K562 (cell line): Measurements from ENCODE around the gene IDH1. TPM values are rescaled to one million over a fixed set of nuclear protein-coding genes. Genes with fewer than 3 reads are reported as not detected.

ENCODE experiments used
- ATF7 ChIP-seq: fragments of 450-650 bp; IDR thresholded peaks from 2 replicates; pipeline ENCODE4 v1.7.1; 2014; ENCODE audit warnings: mild to moderate bottlenecking, moderate library complexity
- C11orf30 ChIP-seq: fragments of 450-650 bp; IDR thresholded peaks from 2 replicates; pipeline ENCODE4 v1.6.1; 2016; ENCODE audit warnings: low read depth, mild to moderate bottlenecking
- FOXM1 ChIP-seq, 2 experiments: fragments of 450-650 bp in 1 of 2; sonication (generic) in 1 of 2; formaldehyde crosslinking in 1 of 2; IDR thresholded peaks; 2 replicates each; pipeline versions ENCODE4 v1.6.1 to v1.9.0; 2017 to 2022; ENCODE audit warnings: low read depth in 2 of 2, mild to moderate bottlenecking in 2 of 2, missing genetic modification reagents in 1 of 2, moderate library complexity in 1 of 2
- HMGN3 ChIP-seq: IDR thresholded peaks from 2 replicates; pipeline ENCODE4 v1.6.1; 2011; ENCODE audit warnings: borderline replicate concordance, low read depth, mild to moderate bottlenecking, mixed read lengths, low read length; ENCODE audit not compliant: insufficient read length; ENCODE audit errors: extremely low read depth
- MAZ ChIP-seq, 2 experiments: fragments of 450-650 bp in 1 of 2; sonication (generic) in 1 of 2; formaldehyde crosslinking; IDR thresholded peaks in 1 of 2; conservative IDR thresholded peaks in 1 of 2; 2 replicates each; pipeline versions ENCODE4 v1.4.0 to v1.5.0; 2020; ENCODE audit warnings: mild to moderate bottlenecking in 1 of 2, missing genetic modification reagents in 1 of 2
- NR1H2 ChIP-seq: sonication (generic); formaldehyde crosslinking; IDR thresholded peaks from 2 replicates; pipeline ENCODE4 v1.4.0; 2020; ENCODE audit warnings: mild to moderate bottlenecking, missing genetic modification reagents
- PTTG1 ChIP-seq: fragments of 450-650 bp; IDR thresholded peaks from 2 replicates; pipeline ENCODE4 v1.6.1; 2016; ENCODE audit warnings: low read depth, mild to moderate bottlenecking, missing genetic modification characterization, missing compliant biosample characterization
- SAFB2 ChIP-seq: fragments of 200-400 bp; formaldehyde crosslinking; IDR thresholded peaks from 2 replicates; pipeline ENCODE4 v1.6.1; 2018; ENCODE audit warnings: borderline replicate concordance, low read length, low read depth, moderate library complexity; ENCODE audit not compliant: severe bottlenecking
- SMAD1 ChIP-seq: fragments of 150-350 bp; IDR thresholded peaks from 2 replicates; pipeline ENCODE4 v1.6.1; 2014; ENCODE audit warnings: low read length, low read depth; ENCODE audit not compliant: partially characterized antibody
- SMAD4 ChIP-seq: fragments of 250-450 bp; sonication (Bioruptor Pico); conservative IDR thresholded peaks from 2 replicates; pipeline ENCODE4 v1.8.0; 2021; ENCODE audit warnings: inconsistent platforms, mild to moderate bottlenecking, moderate library complexity
- SMARCE1 ChIP-seq: fragments of 450-650 bp; IDR thresholded peaks from 2 replicates; pipeline ENCODE4 v1.7.1; 2016; ENCODE audit warnings: mild to moderate bottlenecking
- YBX1 ChIP-seq: fragments of 450-650 bp; IDR thresholded peaks from 2 replicates; pipeline ENCODE4 v1.7.1; 2016; ENCODE audit warnings: mild to moderate bottlenecking
- ZBTB49 ChIP-seq: sonication (generic); formaldehyde crosslinking; IDR thresholded peaks from 2 replicates; pipeline ENCODE4 v1.8.0; 2022; ENCODE audit warnings: missing genetic modification reagents, mild to moderate bottlenecking, borderline replicate concordance
- ZBTB7A ChIP-seq: IDR thresholded peaks from 2 replicates; pipeline ENCODE4 v1.6.1; 2011; ENCODE audit warnings: low read depth, mild to moderate bottlenecking, low read length, moderate library complexity, borderline replicate concordance; ENCODE audit not compliant: control insufficient read depth
- ZC3H4 ChIP-seq: sonication (generic); formaldehyde crosslinking; IDR thresholded peaks from 2 replicates; pipeline ENCODE4 v1.9.0; 2021; ENCODE audit warnings: missing genetic modification reagents, borderline replicate concordance
- polyA plus RNA-seq, 8 experiments: library from polyadenylated mRNA; depleted of rRNA in 4 of 8; stranded (reverse) in 5 of 8; unstranded in 3 of 8; fragments of >200 nt; fragmentation: Nextera tagmentation in 2 of 8; fragmentation: Illumina TruSeq in 1 of 8; extraction: Ambion mirVana in 2 of 8; extraction: Trizol in 1 of 8; gene quantifications; 2 replicates each; pipeline versions ENCODE4 v1.2.1 to v1.2.3, GENCODE V29; 2011 to 2014; ENCODE audit warnings: inconsistent platforms in 1 of 8, missing spikeins in 1 of 8
- total RNA-seq, 7 experiments: library from RNA; depleted of rRNA in 6 of 7; stranded (reverse); fragments of >200 nt in 6 of 7; fragmentation: Illumina TruSeq in 2 of 7; extraction: Trizol in 2 of 7; gene quantifications; 2 replicates each; pipeline versions ENCODE4 v1.2.1 to v1.2.3, GENCODE V29; 2011 to 2021; ENCODE audit warnings: low replicate concordance in 1 of 7
- TF ChIP-seq, protein P1 (sequence below): fragments of 450-650 bp; formaldehyde crosslinking; IDR thresholded peaks from 2 replicates; pipeline ENCODE4 v1.4.0; 2020; ENCODE audit warnings: mild to moderate bottlenecking
- TF ChIP-seq, protein P2 (sequence below), 2 experiments: fragments of 250-450 bp in 1 of 2; fragments of 450-650 bp in 1 of 2; sonication (Bioruptor Pico) in 1 of 2; IDR thresholded peaks; 2 replicates each; pipeline versions ENCODE4 v1.6.1 to v1.8.0; 2016 to 2021; ENCODE audit warnings: mild to moderate bottlenecking in 2 of 2, moderate library complexity in 2 of 2, missing compliant biosample characterization in 1 of 2, missing genetic modification characterization in 1 of 2

IDH1 gene
- total and polyA plus RNA-seq, 9 of the 15 experiments (the other 6 are each of a cell fraction or from before 2014, with no cell fraction given): 61.9 to 194 (median 101) TPM

- TF ChIP-seq, protein P1, sequence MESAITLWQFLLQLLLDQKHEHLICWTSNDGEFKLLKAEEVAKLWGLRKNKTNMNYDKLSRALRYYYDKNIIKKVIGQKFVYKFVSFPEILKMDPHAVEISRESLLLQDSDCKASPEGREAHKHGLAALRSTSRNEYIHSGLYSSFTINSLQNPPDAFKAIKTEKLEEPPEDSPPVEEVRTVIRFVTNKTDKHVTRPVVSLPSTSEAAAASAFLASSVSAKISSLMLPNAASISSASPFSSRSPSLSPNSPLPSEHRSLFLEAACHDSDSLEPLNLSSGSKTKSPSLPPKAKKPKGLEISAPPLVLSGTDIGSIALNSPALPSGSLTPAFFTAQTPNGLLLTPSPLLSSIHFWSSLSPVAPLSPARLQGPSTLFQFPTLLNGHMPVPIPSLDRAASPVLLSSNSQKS (CRISPR knock-in tag): no peak
- TF ChIP-seq SAFB2: no peak
- TF ChIP-seq, protein P2, sequence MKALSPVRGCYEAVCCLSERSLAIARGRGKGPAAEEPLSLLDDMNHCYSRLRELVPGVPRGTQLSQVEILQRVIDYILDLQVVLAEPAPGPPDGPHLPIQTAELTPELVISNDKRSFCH (CRISPR knock-in tag; IDR thresholded peaks at IDR 0.05): no peak
- TF ChIP-seq, protein P2 (tag; IDR thresholded peaks at IDR 0.05): peak; percentile 81
- TF ChIP-seq PTTG1 (tag): no peak
- TF ChIP-seq SMARCE1: 0 out of 2 replicates have a peak, but pooled peaks have one; percentile 16
- TF ChIP-seq ZBTB7A: peak; percentile 98
- TF ChIP-seq NR1H2: no peak
- TF ChIP-seq C11orf30: no peak
- TF ChIP-seq MAZ (CRISPR knock-in tag; conservative IDR thresholded peaks at IDR 0.05 in 1 of 2, IDR thresholded peaks at IDR 0.05 in 1 of 2): peak; percentile 78 to 96; a peak in 3 of 4 replicates
- TF ChIP-seq YBX1: no peak
- peak; percentile 40; the same call in 1 of the 2 replicates for TF ChIP-seq ATF7
- TF ChIP-seq HMGN3: peak; percentile 77
- no peak for TF ChIP-seq ZC3H4
- TF ChIP-seq ZBTB49 (CRISPR knock-in tag): no peak
- no peak for TF ChIP-seq FOXM1 (IDR thresholded peaks at IDR 0.05; ENCODE audit: low read depth)
- no peak for TF ChIP-seq FOXM1 (CRISPR knock-in tag; IDR thresholded peaks at IDR 0.05; ENCODE audit: low read depth)
- TF ChIP-seq SMAD4 (CRISPR knock-in tag): peak; percentile 71; the same call in 1 of the 2 replicates
- TF ChIP-seq SMAD1: peak; percentile 72
Measured at GRCh38 chr2:208254118-208254870, 577 bp downstream of the IDH1 start (continued).
